Forelimb muscle (tissue), 1 donor: ENCODE data around the gene SLC20A1. TPM values are rescaled to one million over a fixed set of nuclear protein-coding genes. Genes with fewer than 3 reads are reported as not detected.

ENCODE experiments used
- DNase-seq: peaks from one replicate; pipeline ENCODE4 v3.0.0-alpha.2; 2013; ENCODE audit warnings: low read depth
- polyA plus RNA-seq: library from polyadenylated mRNA; unstranded; fragments of 120-200 nt; gene quantifications from one replicate; pipeline ENCODE4 v1.2.1, GENCODE V29; 2013; ENCODE audit not compliant: insufficient read length

The SLC20A1 gene
- polyA plus RNA-seq, 1 donor, result 19.1 TPM

DNA sequence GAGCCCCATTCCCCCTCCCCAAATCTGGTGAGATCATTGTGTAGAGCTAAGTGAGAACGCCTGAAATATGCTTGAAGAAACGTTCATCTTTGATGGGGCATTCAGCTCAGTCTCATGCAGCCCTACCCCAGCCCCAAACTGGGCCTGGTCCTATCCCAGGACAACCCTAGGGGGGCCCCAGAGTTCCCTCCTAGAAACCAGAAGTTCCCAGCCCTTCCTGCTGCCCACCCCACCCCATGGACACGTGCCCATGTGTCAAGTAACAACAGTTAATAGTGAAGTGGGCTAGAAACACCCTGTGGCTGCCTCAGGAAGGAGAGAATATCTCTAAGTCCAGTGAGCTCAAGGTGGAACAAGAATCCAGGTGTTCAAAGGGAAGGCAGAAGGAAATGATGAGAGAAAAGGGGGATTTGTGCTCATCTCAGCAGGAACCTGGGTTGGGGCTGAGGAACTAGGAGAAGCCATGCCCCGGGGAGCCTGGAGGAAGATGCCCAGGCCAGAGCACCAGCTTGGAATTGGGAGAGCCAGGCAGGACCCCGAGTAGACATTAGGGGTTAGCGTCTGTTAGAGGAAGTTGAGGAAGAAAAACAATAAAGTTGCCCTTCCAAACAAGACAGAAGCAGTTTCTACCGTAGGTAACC is 20.1 kb upstream of the SLC20A1 start:
- DNase-seq, result no peak

DNA sequence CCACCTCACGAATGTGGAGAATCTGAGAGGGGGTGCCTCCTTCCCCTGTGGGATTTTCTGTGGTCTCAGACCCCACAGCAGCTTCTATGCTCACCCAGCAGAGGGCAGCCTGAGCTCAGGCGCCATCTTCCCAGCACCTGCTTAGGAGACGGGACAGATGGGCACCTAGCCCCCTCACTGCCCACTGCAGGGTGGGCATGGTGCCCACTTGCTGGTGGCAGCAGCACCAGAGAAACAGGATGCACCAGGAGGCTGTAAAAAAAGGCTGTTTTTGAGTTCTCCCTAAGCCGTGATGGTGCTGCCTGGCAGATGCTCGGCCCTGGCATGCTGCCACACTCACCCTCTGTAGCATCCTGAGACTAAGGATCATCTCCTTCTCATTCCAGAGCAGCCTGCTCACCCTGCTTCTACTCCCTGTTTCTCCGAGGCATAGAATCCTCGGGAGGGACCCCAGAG is 19.1 kb upstream of the SLC20A1 start:
- no peak for DNase-seq

DNA sequence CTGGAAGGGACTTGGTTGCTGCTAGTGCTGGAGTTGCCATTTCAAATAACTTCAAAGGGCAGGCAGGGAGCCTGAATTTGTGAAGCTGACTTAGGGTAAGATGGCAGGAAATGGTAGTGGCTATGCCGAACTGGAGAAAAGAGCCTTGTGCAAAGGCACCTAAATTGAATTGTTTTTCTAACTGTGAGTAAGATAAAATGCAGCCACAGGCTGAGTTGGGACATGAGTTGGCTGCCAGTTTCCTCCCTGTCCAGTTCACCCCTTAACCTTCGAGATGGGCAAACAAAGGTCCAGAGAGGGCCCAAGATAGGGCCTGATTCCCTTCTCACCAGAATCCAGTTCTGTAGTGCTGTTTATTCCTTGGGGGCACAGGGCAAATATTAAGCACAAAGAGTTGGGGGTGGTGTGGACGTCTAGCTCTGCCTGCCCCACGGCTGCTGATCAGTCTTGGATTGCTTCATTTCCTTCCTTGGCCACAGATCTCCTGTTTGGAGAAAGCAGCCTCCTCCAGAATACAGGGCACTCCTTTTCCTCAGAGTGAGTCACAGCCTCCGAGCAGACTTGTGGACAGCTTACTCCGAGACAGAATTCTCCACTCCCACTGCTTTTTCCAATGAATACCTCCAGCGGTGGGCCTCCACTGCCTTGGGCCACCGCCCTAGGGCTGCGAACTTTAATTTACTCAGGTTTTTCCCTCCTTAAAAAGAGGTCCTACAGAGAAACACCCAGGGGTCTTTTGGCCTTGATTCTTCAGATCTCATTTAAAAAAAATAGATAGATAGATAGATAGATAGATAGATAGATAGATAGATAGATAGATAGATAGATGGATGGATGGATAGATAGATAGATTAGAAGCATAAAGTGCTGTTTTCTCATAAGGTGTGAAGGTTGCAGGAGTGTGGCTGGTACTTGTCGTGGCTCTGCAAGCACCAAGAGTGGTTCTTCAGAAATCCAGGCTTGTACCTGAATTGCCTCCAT is 18.4 kb upstream of the SLC20A1 start:
- DNase-seq, result no peak

DNA sequence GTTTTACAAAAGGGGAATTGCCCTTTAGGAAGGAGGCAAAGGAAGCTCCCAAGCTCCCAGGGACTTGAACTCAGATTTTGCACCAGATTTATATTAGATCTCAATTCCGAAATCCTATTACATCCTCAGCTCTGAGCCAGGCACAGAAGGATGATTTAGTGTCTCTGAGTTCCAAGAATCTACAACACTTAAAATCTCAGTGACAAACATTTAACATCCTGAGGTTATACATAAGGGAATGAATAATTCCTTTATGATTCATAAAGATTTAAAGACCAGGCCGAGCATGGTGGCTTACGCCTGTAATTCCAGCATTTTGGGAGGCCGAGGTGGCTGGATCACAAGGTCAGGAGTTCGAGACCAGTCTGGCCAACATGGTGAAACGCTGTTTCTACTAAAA is 16.5 kb upstream of the SLC20A1 start:
- DNase-seq, result no peak

DNA sequence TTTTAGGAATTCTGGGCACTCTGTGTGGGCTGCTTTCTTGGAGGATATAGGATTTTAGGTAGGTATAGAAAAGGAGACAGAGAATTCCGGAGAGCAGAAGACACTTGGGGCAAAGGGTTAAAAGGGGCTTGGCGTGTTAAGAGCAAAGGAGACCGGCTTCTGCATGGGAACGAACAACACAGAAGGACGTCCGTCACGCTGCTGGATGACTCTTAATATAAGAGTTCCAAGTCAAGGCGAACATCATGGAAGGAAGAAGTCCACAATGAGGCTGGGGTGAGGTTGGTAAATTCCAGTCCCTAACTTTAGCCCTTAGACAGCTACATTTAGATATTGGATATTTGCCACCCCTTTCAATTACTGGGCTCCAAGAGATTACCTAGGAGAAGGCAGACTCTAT is 15.9 kb upstream of the SLC20A1 start:
- DNase-seq, result no peak

DNA sequence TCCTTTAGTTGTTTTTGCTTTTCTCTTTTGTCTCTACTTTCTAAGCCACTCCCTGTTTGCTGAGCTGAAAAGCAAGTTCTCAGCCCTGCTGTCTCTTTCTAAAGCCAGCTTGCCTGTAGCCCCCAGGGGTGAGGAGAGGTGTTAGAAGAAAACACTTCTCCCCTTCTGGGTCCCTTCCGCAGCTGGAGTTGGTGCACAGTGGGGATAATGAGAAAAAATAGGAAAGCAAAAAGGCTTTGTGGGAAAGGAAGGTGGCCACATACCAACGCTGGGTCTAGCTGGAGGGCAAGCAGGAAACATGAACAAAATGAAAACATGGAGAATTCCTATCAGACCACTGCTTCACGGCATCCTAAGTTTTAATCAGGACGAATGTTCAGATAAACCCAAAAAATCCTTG is 15.5 kb upstream of the SLC20A1 start:
- DNase-seq, result no peak

DNA sequence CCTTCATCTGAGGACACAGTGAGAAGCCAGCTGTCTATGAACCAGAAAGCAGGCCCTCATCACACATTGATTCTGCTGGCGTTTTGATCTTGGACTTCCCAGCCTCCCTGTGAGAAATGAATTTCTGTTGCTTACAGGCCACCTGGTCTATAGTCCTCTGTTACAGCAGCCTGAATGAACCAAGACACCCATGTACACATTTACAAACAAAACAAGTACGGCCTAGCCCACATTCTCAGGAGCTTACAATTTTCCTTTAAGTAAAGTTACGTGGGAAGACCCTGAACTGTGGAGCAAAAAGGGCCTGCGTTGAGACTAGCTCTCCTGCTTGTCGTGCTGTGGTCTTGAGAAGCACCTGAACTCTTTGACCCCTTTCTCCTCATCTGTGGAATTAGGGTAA is 12.0 kb upstream of the SLC20A1 start:
- DNase-seq, result no peak

DNA sequence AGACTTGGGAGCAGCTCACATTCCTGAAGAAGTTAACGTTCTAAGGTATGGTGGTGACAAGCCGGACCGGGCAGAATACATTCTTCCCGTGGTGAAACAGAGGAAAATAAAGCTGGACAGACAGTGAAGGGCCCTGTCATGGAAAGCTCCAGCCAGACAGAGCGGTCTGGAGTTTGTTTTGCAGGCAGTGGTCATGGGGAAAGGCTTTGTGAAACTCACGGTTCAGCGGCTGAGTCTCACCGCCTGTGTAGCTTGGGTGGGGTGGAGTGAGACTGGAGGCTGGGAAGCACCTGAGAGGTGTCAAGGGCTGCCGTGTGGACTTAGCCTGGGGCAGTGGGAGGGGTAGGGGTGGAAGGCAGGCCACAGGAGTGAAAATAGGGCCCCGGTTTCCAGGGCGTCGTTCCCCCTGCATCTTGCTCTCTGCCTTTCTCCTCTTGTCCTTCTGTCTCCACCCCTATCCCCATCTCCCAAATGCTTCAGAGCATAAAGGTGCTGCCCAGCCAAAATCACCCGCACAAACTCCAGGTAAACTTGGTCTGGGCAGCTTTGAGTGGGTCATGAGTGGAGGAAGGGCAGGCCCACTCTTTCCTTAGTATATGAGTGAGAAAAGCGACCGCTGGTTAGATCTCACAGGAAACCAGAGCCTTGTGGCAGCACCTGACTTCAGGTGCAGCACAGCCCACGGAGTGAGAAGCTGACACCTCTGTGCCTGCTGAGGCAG is 11.4 kb upstream of the SLC20A1 start:
- no peak for DNase-seq

DNA sequence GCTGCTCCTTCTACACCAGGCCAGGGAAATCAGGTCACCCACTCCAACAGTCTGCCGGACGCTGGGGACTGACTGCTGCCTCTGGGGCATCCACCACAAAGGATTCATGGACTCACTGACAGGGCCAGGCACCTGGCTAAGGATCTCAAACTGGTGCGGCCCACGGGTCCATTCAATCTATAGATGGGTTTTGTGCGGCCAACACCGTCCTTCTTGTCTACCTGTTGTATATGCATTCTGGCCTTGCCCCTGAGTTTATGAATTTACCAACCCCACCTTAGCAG is 10.9 kb upstream of the SLC20A1 start:
- no peak for DNase-seq

DNA sequence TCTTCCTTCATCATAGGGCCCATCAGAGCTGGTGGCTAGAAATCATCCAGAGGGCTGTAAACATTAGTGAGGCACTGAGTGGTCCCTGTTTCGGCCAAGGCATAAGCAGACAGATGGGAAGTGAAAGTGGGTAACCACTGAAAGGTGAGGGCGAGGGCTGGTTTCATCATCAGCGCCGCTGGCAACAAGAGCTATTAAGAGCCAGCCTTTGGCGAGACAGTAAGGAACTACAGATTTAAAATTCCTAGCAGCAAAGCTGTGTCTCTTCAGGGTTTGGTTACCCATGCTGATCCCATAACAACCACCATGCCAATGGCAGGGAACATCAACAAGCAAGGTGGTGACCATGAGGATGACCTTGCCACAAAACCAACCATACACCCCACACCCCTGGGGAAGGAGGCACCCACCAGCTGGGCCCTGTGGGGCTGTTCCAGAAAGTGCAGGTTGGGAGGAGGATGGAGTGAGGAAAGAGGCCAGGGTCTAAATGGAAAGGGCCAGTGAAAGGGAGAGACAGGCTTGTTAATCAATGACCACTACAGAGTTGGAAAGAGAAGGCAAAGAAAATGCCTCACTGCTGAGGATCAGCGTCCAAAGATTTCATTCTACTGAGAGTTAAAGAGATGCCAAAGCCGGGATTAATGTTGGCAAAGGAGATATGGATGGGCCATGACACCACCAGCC is 9.0 kb upstream of the SLC20A1 start:
- DNase-seq, result no peak

DNA sequence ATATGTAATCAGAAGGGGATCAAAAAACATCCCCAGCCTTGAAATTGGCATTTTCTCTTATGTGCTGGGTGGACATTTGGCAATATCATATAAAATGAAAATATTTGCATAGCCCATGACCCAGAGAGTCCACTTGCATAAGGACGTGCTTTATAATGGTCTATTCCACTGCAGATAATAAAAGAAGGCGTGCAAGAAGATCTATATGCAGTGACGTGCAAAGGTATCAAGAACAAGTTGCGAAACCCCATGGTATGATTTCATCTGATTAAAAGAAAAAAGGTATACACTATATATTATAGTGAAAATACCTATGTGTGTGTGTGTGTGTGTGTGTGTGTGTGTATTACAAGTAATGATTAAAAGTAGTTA is 8.5 kb upstream of the SLC20A1 start:
- DNase-seq, result no peak

DNA sequence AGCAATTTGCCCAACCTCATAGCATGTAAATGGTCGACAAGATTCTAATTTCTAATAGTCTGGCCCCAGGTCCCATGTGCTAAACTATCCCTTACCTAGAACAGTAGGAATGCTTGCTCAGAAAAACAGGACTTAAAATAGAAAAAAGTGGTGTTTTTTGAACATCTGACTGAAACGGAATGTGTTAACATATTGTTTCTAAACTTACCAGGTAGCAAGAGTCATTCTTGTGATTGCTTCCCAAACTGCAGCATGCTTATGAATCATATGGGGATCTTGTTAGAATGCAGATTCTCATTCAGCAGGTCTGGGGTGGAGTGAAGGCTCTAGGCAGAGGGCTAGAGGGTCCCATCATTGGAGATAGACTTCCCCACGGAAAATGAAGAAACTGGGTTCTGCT is 5.8 kb upstream of the SLC20A1 start:
- DNase-seq, result no peak

DNA sequence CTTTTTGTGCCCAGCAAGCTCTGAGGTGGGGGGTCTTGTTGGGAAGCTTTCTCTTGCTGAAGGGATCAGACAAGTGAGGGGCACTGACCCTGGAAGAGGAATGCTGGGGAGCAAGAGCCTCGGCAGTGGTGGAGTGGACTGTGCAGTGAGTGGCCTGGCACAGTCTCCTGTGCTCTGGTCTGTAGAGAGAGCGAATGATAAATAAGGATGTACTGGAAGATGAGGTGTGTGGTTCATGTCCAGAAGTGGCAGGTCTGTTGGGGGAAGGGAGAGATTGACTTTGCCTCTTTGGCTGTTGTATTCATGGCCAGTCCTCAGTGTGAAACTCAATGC is 5.3 kb upstream of the SLC20A1 start:
- DNase-seq, result no peak

DNA sequence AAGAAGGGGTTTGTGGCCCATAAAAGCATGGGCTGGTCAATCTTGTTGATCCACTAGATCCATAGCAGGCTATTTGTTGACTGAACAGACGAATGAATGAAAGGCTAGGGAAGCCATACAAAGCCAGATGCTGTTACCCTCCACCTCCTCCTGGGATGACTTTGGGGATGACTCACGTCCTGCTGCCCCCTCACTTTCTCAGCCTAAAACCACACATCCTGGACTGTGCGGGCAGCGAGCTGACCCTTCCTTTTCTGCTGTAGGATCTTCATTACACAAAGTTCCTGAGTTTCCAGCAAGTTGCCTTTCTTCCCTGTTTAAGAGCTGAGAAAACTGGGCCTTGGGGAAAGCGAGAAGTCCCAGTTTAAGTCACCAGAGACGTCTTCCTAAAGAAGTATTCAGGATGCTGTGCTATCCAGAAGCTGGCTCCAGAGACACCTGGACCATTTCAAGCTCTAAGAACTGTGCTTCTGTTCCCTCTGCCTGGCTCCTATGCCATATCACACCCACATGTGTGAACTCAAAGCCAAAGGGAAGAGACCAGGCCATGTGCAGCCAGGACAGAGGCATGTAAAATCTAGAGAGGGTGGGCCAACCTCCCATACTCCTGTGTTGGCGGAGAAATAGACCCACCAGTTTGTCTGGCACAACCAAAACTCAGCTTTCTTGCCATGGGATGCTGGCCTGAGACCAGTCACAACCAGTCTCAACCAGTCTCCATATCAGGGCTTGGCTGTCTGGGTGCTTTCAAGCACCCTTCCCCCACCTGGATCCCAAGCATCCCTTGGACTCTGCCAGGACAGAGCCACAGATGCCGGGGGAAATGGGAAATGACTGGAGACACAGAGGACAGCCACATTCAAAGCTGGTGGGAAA is 4.7 kb upstream of the SLC20A1 start:
- DNase-seq, result no peak

DNA sequence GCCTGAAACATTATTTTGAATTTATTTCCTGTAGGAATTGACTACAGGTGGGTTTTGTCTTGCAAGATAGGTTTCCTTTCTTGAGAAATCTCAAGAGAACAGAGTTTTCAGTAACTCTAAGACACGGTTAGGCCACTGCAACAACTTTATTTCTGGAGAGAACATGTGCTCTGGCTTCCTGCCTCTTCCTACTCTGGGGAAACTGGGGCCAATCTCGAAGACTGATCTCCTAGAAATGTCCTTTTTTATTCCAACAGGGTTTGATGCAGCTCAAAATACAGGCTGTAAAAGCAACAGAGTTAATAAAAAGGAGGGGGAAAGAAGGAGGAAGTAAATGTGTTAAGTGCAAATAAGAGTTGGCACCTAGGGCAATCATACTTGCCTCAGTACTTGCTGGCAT is 4.0 kb upstream of the SLC20A1 start:
- DNase-seq, result no peak

DNA sequence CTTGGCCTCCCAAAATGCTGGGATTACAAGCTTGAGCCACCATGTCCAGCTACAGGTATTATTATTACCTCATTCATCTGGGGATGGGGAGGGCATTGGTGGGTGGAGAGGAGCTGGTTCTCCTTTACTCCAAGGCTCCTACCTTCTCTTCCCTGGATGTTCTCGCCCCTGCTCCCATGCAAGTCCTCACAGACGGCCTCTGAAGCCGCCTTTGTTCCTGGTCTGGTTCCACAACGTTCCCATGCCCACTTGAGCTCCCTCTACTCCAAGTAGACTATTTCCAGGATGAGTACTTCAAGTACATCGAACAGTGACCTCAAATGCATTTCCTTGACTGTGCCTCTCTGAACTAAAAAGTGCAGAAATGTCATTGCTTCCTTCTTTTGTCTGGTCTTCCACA is 3.2 kb upstream of the SLC20A1 start:
- DNase-seq, result no peak

DNA sequence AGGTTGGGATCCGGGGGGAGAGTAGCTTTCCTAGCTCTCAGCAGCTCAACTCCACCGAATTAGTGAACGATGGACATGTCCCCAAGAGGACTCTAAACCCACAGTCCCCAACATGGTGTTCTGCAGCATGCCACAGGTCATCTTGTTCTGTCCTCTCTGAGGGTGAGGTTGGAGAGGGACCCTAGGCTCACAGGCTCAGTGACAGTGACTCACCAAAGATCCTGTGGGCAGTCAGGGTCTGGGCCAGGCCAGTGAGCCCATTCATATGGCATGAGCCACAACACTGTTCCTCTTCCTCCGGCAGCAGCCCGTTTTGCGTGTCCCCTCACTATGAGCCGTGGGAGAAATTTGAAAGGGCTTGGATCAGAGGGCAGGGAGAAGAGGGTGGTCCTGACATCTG is 2.8 kb upstream of the SLC20A1 start:
- DNase-seq, result no peak

DNA sequence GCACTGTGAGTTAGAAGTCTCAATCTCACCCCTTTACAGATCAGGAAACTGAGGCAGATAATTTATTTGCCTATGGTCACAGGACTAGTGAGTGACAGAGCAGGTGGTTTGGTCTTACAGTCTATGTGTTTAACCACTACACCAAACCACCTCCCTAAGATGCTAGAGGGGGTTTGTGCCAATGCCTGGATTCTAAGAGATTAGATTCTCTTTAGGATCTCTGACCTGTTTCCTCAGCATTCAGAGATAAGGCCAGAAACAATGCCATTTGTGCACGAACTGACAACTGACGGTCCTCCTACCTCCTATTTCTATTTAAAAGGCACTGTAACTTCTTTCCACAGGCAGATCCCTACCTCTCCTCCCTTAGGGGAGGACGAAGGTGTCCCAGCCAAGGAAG is 2.3 kb upstream of the SLC20A1 start:
- DNase-seq, result no peak

DNA sequence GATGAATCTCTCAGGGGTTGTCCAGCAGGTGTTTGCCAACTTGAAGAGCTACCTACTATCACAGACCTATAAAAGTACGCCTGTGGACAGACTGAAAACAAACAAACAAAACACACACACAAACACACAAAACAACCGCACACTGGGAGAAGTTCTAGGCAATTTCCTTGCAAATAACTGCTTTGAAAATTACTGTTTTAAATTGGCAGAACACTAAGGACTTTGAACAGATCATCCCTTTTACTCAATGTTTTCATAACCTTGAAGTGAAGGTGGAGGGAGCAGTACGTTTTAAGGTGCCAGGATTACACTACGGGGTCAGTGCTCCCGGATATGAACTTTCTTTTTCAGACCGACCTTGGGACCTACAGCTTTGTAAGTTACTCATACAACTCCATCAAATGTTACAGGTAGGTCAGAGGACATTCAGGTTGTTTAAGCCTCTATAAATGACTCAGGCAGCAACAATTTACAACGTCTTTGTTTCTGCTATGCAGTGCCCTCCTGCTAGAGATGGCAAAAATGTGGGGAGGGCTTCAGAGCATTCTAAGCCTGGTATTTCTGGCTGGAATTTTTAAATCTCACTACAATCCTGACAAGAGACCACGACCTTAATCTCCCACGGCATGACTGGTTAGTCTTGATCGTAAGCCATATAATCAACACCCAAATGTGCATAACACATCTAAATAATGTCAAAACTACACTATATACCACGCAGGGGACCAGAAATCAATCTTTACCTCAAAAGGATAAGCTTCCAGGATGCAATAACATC is 1.4 kb upstream of the SLC20A1 start:
- no peak for DNase-seq

DNA sequence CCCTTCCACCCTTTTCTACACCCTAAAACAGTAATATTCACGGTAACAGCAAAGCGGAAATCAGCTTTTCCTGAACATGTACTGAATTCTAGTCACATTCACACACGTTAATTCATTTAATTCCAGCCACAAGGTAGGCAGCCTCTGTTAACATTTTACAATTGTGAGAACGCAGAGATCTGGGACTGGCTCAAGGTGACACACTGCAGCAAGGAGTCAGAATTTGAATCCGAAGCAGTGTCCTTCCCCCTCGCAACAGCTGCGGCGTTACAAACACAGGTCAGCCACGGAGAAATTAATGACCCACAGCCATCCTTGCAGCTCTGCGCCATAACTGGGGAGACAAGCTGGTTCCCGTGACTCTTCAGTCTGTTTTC is 818 bp upstream of the SLC20A1 start:
- no peak for DNase-seq
